GM12891 (cell line): ENCODE data around the gene PTPN22.

Source experiments
- POLR2A ChIP-seq: IDR thresholded peaks from 2 replicates; pipeline ENCODE4 v1.6.1; 2011; ENCODE audit warnings: low read depth, low read length, control low read depth
- POLR2AphosphoS5 ChIP-seq: IDR thresholded peaks from 2 replicates; pipeline ENCODE4 v1.6.1; 2011; ENCODE audit warnings: low read depth, low read length, control low read depth

DNA sequence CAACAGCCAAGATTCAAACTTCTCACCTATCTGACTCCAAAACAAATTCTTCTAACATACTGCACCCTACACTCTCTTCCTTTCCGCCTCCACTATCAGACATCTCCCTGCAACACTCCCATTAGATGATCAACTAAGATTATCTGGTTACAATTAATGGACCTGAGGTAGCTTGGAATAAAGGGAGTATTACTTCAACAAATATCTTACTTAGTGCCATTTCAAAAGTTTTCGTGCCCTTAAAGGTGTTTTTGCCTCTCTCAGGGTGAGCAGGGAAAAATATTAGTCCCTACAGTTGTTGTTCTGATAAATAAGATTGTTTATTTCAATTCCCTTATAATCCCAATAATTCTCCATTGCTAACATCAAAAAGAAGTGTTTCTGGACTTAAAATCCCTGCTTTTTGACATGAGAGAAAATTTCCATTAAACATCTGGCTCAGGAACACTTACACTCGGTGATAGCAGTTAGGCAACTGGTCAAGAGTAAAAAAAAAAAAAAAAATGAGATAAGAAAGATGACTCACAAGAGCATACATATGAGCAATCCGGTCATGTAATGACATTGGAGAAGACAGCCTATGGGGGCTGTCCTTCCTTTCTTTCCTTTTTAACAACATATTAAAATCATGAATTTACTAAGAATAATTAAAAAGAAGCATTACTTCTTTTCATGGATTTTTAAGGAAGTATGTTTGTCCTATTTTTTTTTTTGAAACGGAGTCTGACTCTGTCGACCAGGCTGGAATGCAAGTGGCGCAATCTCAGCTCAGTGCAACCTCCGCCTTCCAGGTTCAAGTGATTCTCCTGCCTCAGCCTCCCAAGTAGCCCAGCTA, 66.9 kb downstream of the PTPN22 start:
- TF ChIP-seq POLR2A (no peak), POLR2AphosphoS5 (no peak)
